AG10803 (cell line): ENCODE measurements around the gene TMEM72.
A peak's percentile ranks its signal among the peaks of the same experiment; 100 is the strongest.

ENCODE experiments used
- DNase-seq: peaks from one replicate; pipeline ENCODE4 v3.0.0; 2010; ENCODE audit warnings: low read depth
- H3K4me3 ChIP-seq: 2 replicates; pipeline ENCODE4 v1.5.1; 2011; ENCODE audit warnings: mild to moderate bottlenecking, low read length, control low read depth
- CTCF ChIP-seq: conservative IDR thresholded peaks from 2 replicates; pipeline ENCODE4 v1.5.1; 2011; ENCODE audit warnings: mild to moderate bottlenecking, low read length, control low read depth, inconsistent platforms

Gene TMEM72

DNA sequence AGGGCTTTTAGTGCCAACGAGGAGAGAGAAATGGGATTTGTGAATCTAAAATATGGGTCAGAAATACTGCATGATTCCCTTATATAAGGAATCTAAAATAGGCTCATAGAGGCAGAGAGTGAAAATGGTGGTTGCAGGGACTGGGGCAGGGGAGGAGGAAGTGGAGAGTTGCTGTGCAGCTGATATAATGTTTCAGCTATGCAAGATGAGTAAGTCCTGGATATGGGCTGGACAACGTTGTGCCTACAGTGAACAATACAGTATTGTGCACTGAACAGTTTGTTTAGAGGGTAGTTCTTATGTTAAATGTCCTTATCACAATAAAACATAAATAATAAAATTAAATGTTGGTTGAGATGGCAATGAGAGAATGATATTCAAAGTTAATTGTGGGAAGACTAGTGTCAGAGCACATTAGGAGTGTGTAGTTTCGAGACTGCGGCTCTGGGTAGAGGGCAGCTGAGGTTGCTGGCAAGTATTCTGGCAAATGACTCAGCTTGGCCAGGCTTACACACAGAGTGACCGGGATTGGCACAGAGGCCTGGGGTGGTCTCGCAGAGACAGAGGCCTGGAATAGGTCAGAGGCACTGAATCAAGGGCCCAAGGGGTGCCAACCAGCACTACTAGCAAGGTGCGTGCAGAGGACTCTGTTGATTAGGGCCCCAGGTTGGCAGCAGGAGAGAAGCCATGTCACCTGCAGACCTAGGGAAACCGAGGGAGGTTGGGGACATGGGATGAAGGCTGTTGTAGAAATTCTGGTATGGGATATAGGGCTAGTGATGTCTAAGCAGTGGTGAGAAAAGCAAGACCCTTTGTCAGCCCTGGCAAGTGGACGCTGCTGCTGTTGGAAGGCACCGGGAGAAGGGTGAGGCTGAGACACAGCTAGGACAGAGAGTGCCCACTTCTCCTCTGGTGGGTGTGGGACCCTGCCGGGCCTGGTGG lies 70.3 kb downstream of the TMEM72 start:
- TF ChIP-seq CTCF = no peak
- H3K4me3 ChIP-seq = no peak overlapping the region
- peak; percentile 89 for DNase-seq

DNA sequence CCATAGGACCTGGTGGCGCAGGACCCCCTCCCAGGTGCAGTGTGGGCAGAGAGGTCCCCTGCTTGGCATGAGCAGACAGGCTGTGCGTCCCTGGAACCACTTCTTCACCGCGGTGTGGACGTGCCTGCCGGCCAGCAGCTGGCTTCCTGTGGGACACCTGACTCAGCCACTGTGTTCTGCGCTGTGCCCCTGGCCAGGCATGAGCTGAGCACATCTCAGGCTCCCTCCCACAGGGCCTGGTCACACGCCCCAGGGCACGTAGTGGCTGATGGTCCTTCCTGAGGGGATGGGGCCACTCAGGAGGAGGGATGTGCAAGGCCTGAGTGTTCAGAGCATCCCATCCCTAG lies 71.0 kb downstream of the TMEM72 start:
- no peak for DNase-seq
- H3K4me3 ChIP-seq = no peak overlapping the region
- TF ChIP-seq CTCF = no peak

DNA sequence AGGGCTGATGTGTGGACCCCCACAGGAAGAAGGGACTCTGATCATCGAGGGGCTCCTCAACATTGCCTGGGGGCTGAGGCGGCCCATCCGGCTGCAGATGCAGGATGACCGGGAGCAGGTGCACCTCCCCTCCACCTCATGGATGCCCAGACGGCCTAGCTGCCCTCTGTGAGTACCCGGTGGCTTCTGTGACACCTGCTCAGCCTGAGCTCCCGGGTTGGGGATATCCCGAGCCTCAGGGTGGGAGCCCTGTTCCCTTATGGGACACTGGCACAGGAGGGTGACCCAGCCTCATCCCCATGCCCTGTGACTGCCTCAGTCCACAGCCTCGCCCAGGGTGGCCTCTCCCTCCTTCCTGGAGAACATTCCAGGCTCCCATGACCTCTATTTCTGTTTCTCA lies 71.4 kb downstream of the TMEM72 start:
- DNase-seq = no peak
- TF ChIP-seq CTCF = no peak
- no peak overlapping the region for H3K4me3 ChIP-seq

DNA sequence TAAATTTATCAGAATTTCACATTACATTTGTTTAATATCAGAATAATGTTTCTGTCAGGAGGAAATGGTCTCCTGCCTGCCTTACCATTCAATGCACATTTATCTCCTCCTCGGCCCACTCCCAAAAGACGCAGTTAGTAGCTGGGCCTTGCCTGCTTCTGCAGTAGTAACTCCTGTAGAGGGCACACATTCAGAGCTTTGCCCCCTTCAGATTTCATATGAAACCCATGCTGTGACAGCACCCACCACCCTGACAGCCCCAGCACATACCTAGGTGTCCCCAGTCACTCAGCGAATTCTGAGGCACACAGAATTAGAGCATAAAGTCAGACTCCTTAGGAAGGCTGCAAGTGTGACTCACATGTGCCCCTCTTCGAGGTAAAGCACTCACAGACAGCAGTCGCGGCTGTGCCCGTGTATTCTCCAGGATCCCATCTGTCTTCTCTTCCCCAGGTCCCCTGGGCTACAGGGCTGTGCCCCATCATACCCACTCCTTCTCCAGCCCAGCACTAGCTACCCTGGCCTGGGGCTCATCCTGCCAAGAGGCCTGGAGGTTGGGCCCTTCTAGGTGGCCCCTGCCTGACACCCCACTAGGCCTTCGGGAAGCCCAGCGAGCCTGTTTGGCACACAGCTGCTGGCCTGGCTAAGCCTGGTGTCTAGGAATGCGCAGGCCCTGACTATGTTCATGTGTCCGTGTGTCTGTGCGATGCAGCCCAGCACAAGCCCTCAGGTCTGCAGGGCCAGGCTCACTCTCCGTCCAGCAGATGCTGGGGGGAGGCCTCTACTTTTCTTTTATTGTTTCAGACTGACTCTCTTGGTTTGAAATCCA lies 72.1 kb downstream of the TMEM72 start:
- no peak for TF ChIP-seq CTCF
- no peak for DNase-seq

DNA sequence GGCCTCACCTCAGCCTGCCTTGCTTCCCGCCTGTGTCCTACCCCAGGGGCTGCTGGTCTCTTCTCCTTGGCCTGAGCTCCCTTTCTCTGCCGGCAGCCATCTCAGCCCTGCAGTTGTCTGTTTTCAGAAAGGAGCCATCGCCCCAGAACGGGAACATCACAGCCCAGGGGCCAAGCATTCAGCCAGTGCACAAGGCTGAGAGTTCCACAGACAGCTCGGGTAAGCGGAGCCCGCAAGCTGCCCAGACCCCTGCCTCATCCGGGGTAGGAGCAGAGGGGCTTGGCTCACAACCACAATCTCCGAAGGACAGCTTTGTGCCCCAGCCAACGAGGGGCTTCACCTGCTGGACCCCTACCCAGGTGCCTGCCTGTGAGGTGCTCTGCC lies 72.8 kb downstream of the TMEM72 start:
- no peak for TF ChIP-seq CTCF
- DNase-seq = no peak
- no peak overlapping the region for H3K4me3 ChIP-seq

More for the DNA sequence above, 72.1 kb downstream of the TMEM72 start:
- no peak overlapping the region for H3K4me3 ChIP-seq

DNA sequence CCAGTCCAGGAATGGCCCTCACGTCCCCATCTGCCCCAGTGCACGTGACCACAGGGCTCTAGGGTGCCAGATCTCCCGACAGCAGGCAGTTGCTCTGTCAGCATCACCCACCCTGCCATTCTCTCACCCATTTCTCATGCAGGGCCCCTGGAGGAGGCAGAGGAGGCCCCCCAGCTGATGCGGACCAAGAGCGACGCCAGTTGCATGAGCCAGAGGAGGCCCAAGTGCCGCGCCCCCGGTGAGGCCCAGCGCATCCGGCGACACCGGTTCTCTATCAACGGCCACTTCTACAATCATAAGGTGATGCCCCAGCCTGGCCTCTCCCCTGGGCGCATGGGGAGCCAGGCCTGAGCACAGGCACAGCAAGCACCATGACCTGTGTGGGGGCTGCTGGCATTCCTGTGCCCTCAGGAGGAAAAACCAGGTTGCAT lies 73.5 kb downstream of the TMEM72 start:
- H3K4me3 ChIP-seq = no peak overlapping the region
- TF ChIP-seq CTCF = no peak
- DNase-seq = no peak

DNA sequence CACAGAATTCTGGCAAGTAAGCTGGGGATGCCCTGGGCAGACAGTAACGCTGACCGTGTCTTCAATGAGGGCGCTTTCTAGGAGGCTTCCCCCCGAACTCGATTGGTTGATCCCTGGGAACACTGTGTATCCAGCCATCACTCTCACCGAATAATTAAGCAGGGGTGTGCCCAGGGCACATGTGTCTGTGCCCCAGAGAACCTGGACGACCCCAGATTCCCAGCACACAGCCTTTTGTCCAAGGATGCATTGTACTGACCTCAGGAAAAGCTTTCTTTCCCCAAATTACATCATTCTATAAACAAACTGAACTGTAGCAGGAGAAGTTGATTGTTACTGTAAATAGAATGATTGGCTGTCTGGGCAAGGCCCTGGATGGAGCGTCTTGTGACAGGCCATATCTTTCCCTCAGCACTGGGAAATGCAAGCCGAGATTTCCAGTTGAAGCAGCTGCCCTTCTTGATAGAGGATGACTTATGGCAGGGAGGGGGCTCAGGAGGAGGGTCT lies 74.1 kb downstream of the TMEM72 start:
- TF ChIP-seq CTCF = no peak
- no peak for DNase-seq
- H3K4me3 ChIP-seq = no peak overlapping the region
